Measurements from ENCODE around the gene LRTM2.

Gene LRTM2

DNA sequence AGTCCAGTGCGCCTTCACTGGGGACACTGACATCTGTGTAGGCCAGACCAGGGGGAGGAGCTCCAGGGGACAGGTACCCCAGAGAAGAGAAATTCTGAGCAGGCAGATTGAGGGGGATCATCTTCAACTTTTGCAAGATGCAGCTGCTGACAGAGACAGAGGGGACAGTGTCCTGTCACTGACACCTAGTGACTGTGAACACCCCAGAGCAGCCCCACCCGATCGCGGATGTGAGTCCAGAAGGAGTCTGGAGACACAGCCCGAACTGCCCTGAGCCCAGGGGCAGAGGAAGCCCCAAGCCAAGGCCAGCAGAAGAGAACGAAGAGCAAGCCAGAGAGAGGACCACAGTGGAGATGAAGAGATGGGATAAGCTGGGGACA is 21.7 kb upstream of the LRTM2 start:
- DNase-seq: no peak

DNA sequence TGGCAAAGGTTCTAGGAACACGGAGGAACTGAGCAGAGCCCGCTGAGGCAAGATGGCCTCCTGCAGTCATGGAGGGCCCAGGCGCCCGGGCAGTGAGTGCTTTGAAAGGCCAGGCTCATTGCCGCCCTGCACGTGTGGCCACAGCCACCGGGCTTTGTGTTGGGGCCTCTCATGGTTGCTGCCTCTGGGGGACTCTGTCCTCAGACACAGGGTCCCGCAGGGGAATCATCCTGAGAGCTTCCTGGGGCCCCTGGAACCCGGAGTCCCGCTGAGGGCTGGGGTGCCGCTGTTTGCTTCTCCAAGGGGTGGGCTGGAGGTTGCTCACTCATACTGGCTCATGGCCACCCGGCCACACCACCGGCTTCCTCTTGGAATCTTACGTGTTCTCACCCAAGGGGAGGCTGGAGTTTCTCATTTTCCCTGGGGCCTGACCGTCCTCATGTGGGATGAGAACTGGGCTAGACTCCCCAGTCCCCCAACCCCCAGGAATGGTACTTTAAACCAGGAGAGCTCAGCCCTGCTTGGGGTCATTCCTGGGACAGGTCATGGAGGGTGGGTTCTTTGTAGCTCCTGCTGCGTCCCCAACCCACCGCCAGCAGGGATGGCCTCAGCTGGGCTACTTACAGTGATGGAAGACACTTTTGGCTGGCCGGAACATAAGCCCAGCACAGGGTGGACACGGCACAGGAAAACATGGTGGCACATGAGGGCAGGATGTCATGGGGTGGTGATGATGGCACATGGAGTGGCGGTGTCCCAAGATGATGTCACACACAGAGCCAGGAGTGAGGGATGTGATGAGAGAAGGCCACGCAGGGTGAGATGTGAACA is 21.1 kb upstream of the LRTM2 start:
- DNase-seq: peak; percentile 12 to 14

DNA sequence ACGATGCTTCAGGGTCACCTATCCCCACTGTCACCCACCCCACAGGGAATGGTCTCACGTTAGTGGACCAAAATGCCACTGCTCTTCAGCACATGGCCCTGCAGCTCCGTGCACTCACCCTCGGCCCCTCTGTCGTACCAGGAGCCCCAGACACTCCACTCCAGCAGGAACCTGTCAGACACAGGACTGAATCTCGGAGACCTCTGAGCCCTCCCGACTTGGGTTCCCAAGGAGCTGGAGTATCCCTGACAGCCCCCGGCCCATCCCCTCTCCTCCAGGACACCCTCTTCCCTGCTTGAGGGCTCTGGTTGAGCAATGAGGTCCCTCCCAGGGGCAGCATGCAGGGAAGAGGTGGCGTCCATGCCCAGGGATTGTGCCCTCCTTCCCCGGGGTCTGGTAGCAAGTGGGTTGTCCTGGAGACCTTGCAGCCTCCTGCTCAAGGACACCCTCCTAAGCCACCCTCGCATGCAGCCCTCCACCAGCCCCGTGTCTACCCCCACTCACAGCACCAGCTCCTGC is 20.4 kb upstream of the LRTM2 start:
- peak; percentile 13 to 15 for DNase-seq

DNA sequence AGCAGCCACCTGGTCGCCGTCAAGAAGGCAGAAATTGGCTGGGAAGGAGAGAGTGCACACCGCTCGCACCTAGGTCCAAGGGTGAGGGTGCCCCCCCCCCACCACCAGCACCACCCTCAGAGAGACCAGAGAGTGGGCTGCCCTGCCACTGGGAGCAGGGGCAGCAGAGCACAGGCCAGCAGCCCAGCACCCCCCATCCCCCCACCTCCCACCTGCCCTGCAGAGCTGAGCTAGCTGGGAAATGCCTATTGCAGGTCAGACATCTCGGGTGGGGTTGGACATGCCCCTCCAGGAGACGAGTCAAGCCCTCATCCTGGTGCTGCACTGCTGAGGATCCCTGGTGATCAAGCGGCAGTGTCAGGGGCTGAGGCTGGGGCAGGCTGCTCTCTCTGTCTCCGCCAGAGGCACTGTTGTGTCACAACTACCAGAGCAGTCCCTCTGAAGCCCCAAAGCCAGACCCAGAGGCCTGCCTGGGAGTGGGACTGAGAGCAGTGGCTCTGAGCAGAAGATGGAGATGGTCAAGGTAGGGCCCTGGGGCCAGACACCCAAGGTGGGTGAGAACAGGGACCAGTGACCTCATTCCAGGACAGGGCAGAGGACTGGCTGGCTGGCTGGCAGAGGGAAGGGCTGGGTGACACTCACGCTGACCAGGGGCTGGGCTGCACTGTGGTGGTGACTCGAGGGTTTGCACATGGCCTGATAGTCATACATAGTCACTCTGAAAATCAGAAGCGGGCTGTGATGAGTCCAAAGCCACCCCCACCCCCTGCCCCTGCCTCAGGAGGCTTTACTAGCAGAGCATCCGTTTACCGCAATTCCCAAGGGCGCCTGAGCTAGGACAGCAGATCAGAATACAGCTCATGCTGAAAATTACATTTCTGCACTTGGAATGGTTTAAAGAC is 19.7 kb upstream of the LRTM2 start:
- DNase-seq: peak; percentile 29 to 45

DNA sequence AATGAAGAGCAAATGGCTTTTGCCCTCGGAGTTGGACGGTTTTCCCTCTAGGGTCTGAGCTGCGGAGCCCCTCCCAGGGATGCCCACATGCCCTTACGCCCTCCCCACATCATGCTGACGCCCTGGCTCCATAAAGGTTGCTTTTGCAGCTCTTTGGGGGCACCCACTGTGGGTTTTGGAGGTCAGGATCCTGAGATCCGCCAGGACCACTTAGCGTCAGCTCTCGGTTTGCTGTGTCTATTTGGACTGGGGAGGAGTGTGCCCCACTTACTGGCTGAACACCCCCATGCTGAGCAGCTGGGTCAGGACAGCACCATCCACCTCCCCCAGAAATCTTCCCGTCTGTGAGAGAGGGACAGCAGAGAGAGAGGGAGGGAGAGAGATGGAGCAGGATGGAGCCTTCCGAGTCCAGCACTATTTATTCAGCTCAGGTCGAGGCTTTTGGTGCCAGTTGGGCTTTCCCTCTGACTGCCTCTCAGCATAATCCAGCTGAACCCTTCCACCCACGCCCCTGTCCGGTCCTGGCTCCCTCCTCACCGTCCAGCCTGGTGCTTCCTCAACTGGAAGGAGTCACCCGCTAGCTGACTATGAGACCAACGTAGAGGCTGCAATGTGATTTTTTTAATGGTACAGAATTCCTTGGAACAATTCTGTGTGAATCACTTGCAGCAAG is 18.9 kb upstream of the LRTM2 start:
- peak in 1 of 2 experiments; percentile 13 for DNase-seq

DNA sequence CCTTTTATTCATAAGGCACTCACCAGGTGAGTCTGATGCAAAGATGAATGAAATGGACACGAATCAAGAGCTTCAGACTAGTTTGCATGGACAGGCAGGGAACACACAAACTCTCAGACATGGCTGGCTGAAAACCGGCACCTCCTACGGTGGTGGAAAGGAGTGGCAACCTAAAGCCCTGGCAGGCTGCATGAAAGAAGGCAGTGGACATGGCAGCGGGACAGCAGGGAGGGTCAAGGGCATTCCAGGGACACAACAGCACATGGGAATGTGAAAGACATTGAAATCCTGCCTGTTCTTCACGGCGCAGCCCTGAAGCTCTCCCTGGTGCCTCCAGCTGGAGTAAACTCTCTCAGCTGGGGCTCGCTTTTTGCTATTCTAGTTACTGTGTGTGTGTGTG is 16.6 kb upstream of the LRTM2 start:
- no peak for DNase-seq

DNA sequence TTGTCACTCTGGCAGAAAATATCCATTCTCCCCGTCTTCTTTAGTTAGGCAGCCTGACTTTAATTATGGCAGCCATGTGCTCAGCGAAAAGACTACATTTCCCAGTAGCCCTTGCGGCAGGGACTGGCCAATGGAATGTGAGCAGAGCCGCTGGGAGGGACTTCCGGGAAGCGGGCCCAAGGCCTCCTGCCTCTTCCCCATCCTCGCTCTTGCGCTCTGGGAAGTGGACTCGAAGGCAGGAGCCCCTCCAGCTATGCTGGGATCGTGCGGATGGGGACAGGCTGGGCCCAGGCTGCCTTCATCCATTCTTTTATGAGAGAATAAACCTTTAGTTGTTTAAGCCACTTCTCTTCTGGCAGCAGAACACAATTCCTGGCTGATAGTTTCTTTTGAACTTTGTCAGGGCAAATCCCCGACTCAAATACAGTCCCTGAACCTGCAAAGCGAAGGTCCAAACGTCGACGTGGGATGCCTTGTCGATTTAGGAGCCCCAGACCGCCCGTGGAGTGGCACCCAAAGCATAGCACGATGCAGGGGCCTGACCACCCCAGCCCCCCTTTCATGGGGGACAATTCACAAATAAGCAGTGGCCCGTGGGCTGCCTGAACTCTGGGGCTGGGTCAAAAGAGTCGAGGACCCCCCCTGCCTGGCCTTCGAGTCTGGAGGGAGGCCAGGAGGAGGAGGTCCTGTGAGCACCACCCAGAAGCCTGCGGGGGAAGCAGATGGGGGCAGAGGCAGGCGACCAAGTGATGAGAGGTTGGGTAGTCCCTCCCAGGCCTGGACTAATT is 15.6 kb upstream of the LRTM2 start:
- DNase-seq: peak; percentile 88 to 90

DNA sequence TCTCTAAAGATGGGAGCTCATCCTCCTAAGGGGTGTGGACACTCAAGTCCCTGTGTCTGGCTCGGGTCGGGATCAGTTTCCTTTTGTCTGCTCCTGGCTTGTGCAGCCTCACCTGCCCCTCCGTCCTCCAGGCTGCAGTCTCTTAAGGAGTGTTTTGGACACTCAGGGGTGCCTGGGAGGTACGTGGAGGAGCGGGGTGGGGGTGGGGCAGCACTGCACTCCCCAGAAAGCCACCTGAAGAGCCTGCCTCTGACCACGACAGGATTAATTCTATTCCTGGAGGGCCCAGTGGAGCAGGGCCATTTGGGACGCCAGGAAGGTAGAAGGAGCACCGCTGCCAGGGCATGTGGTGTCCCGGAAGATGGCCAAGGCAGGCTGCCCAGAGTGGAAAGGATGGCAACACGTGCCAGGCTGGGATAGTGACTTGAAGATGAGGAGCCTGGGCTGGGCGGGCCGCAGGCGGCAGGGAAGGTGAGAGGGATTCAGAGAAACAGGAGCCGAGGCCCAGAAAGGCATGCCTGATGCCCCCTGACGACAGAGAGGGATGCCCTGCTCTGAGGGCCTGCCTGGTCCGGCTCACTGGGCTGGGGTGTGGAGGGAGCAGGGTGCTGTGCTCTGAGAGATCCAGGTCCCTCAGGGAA is 14.8 kb upstream of the LRTM2 start:
- no peak for DNase-seq

DNA sequence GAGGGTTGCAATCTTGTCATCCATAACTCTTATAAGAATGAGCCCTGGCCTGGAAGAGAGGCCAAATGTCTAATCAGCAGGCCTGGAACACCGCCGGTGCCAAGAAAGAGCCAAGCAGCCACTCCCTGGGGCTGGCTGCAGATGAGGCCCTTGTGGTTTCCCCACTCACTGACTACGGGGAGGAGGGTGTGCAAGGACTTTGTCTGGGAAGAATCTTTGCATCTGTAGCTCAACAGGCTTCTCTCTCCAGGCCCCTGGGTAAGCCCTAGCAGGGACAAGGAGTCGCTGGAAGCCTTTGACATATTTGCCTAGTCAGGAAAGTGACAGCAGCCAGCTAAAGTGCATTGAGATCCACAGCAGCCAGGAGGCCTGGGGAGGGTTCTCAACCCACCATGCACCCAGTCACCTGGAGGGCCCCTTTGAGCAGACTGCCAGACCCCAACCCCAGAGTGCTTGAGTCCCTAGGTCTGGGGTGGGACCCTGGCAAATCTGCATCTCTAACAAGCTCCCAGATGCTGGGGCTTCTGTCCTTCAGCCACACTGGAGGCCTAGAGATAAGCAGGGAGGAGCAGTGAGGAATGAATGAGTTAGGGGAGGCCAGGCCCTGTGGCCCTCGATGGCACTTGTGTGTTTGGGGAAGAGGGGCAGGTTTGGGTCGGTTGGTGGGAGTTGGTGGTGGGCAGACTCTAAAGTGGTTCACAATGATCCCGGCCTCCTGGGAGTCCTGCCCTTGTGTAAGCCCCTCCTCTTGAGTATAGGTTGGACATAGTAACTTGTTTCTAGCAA is 13.9 kb upstream of the LRTM2 start:
- no peak for DNase-seq

DNA sequence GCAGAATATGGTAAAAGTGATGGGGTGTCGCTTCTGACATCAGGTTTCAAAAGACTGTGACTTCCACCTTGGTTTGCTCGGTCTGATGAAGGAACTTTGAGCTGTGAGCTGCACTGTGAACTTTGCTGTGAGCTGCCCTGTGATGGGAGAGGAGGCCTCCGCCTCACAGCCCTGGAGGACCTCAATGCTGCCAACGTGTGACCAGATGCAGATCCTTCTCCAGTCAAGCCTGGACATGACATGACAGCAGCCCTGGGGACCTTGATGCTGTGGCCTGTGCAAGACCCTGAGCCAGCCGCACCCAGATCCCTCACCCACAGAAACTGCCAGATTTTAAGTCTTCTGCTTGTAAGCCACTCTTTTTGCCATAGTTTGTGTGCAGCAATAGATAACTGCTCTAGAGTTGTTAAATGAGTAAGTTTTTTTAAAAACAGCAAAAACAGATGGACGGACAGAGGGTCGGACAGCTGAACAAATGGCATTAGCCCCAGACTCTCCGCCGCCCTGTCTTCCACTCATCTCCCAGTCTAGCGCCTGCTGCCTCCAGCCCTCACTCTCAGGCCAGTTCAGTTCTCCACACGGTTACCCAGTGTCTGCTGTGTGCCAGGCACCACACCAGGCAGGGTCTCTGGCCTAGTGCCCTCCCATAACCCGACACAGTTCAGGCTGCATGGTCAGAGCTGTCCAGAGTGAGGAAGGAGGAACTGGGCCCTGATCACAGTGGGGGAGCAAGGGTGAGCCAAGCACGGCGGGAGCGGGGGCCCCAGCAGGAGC is 13.1 kb upstream of the LRTM2 start:
- DNase-seq: no peak

DNA sequence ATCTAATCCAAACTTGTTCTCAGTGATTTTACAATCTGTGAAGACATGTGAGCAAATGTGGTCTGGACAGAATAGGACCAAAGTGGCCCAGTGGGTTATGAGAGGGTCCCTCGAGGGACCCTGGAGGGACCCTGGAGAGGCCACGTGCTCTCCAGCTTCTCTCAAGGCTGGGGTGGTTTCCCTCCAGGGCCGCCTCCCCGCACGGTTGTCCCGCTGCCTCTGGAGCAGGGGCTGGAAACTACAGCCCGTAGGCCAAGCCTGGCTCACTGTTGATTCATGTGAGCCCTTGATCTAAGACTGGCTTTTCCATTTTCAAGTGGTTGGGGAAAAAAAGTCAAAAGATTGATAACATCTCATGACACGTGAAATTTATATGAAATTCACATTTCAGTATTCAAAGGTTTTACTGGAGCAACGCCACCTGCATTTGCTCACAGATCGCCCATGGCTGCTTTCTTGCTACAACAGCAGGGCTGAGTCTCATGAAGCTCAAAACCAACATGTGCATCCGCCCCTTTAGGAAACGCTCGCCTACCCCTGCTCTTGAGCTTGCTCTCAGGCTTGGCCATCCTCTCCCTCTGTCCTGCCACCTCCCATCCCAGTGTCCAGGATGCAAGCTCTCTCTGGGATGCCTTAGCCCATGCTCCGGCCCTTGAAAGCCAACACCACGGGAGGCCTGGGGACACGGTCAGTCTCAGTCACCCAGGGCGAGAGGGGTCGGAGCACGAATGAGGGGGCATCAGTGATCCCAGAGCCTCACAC is 12.1 kb upstream of the LRTM2 start:
- no peak for DNase-seq

DNA sequence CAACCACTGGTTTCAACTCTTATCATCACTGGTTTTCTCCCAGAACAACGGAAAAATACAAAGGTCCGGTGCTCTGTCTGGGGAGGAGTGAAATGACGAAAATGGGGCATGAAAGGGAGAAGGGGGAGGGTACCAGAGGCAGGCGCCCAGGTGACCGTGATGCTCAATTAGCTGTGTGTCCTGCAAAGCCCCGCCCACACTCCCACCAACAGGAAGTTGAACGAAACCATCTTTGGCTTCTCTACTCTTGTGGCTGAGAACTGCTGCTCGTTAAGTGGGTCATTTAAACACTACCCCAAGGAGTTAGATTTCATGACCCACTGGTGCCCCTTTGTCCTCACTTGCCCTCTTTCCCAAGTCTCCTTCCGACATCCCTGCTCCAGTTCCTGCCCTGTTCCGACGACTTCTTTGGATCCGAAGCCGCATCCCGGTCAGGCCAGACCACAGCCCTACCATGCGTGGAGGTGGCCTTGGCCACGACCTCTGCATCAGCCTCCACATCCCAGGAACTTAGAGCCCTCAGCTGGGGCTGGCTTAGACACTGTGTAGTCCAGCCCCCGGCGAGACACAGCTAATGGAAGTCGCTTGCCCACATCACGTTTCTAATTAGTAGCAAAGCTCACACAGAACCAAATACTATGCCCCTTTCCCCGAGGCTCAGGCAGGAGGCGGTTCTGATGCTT is 11.4 kb upstream of the LRTM2 start:
- no peak for DNase-seq

DNA sequence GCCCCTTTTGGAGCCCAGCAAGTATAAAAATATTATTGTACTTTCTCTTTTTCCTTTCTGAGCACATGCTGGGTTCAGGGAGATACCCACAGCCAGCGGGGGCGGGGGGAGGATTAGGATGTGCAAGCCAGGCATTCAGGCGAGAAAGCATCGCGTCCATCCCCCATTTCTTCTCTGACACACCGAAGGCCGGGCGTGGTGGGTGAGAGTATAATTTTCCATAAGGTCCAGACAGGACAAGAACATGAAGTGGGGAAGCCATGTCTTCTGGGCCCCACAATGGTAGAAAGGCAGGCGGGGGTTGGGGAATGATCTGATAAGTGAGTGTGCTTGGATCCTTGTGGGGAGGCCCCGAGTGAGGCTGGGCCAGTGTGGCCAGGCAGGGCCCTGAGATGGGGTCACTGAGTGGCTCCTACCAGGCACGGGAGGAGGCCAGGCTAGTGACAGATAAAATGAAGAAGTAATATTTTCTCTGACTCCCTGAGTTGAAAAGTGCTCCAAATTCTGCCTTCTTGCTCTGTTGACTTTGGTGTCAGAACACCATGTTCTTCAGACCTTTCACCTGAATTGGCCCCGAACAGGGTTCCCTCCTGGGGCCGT is 10.7 kb upstream of the LRTM2 start:
- DNase-seq: no peak

DNA sequence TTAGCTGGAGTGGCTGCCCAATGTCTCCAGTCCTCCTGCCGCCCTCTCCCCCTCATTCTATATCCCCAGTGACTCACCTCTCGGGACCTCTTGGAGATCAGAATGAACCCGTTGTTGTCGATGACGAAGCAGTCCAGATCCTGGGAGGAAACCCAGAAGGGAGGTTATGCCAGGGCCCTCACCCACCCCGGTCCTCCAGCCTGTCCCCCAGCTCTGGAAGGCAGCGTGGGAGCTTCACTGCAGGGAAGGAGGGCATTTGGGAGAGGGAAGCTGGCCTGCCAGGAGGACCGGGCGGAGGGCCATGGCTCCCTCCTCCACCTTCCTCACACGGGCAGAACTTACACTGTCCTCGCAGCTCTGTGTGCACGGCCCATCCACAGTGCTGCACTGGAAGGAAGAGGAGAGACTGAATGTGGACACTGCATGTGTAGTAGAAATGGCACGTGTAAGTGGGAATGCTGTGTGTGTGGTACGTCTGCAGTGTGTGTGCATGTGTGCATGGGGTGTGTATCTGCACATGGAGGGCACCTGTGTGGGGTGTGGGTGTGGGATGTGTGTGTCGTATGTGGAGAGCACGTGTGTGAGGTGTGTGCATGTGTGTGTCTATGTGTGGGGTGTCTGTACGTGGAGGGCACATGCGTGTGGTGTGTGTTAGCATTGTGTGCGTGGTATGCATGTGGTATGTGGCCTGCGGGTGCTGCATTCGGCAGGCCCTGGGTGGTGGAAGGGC is 10.0 kb upstream of the LRTM2 start:
- no peak for DNase-seq

DNA sequence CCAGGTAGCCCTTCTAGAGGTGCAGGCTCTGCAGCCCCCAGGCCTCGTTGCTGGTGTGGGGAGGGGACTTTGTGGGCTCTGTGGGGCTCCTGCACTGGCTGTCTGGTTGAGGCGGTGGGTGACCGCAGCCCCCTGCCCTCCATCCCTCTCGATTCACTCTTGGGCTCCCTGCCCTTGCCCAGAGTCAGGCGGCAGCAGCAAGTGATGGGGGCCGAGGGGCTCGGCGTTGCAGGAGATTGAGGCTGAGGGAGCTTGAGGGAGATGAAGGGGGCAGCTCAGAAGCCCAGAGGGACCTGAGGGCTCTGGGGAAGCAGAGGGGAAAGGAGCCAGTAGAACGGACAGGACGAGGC is 9.5 kb upstream of the LRTM2 start:
- DNase-seq: no peak

DNA sequence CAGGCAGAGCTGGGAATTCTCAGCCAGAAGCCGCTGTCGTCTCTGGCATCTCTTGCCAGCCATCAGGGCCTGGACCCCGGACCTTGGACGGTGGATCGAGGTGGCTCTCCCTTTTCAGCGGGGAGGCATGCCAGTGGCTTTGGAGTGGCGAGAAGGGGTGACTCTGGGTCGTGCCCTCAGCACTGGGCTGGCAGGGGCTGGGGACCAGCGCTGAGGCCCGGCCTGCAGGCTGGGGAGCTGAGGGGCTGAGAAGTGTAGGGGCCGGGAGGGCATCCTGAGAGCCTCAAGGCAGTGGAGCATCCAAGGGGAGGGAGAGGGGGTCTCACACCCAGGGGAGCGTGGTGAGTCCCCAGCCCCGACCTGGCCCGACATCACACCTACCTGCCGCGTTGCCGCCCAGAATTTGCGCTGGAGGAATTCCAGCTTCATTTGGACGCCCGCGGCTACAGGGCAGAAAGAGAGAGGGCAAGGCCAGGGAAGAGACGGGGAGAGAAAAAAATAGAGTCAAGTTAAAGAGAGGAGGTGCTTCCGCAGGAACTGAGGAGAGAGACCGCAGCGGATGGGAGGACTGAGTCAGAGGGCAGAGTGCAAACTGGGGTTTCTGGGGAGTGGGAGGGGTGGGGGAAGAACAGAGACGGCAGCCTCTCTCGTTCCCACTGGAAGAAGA is 9.0 kb upstream of the LRTM2 start:
- peak; percentile 40 to 49 for DNase-seq

DNA sequence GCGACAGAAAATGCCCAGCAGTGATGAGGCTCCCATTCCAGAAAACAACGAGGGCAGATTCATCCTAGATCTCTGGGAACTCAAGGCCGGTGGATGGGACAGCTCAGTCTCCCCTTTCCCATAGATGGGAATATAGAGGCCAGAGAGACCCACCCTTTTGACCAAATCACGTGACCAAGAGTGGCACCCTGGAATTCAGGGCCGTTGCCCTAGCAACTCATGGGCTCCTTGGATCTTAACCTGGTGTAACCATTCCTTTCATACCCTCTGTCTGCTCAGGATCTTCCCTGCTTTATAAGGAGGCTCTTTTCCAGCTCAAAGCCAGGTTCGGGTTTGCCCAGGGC is 8.4 kb upstream of the LRTM2 start:
- no peak for DNase-seq

All from activated T-cell treated with anti-CD3 and anti-CD28 coated beads, Interleukin-2, amount 50 U/mL, for 48 hours (primary cell).